ENCODE results near the gene FLVCR1.

DNA sequence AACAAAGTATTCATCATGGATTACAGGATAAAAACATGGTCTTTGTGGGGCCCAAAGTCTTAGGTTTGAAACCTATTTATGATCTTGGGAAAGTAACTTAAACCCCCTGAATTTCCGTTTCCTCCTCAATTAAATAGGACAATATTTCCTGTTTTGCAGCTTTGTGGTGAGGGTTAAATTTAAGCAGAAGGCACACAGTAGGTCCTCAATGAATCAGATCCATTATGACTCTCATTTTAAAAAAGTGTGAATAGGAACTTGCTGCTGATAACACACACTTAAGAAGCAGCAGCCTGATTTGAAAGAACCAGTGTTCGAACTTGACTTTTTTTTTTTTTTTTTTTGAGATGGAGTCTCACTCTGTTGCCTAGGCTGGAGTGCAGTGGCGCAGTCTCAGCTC lies 50.9 kb downstream of the FLVCR1 start:
- TF ChIP-seq PTTG1 (tag; IDR thresholded peaks at IDR 0.05; ENCODE audit: low read depth) = no peak
- TF ChIP-seq TRIM28 (IDR thresholded peaks at IDR 0.05) = no peak
- TF ChIP-seq RFX5 (IDR thresholded peaks at IDR 0.05; ENCODE audit: low read depth, low read length) = no peak
- TF ChIP-seq SUPT5H (IDR thresholded peaks at IDR 0.05) = no peak
- TF ChIP-seq CBX3 (IDR thresholded peaks at IDR 0.05; ENCODE audit: borderline replicate concordance in 1 of 2, low read length in 2 of 2) = no peak
- no peak for TF ChIP-seq LEF1 (IDR thresholded peaks at IDR 0.05)
- TF ChIP-seq NFIC (IDR thresholded peaks at IDR 0.05) = no peak
- TF ChIP-seq SP1 (CRISPR knock-in tag; IDR thresholded peaks at IDR 0.05) = no peak
- no peak for TF ChIP-seq MCM7 (IDR thresholded peaks at IDR 0.05)
- TF ChIP-seq, protein P1, sequence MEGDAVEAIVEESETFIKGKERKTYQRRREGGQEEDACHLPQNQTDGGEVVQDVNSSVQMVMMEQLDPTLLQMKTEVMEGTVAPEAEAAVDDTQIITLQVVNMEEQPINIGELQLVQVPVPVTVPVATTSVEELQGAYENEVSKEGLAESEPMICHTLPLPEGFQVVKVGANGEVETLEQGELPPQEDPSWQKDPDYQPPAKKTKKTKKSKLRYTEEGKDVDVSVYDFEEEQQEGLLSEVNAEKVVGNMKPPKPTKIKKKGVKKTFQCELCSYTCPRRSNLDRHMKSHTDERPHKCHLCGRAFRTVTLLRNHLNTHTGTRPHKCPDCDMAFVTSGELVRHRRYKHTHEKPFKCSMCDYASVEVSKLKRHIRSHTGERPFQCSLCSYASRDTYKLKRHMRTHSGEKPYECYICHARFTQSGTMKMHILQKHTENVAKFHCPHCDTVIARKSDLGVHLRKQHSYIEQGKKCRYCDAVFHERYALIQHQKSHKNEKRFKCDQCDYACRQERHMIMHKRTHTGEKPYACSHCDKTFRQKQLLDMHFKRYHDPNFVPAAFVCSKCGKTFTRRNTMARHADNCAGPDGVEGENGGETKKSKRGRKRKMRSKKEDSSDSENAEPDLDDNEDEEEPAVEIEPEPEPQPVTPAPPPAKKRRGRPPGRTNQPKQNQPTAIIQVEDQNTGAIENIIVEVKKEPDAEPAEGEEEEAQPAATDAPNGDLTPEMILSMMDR (IDR thresholded peaks at IDR 0.05 in 2 of 3, conservative IDR thresholded peaks at IDR 0.05 in 1 of 3; ENCODE audit: insufficient read depth in 2 of 3, low read depth in 1 of 3, low read length in 3 of 3) = no peak
- no peak for TF ChIP-seq HCFC1 (IDR thresholded peaks at IDR 0.05; ENCODE audit: low read depth, low read length)
- TF ChIP-seq ZNF311 (CRISPR knock-in tag; IDR thresholded peaks at IDR 0.05) = no peak
